HPDE6-E6E7 (cell line): ENCODE data around the gene COTL1.
"Not testable (repeated sequence)": the region's sequence is repeated elsewhere in the genome, so short reads cannot be mapped to it uniquely, and the experiment has no call there.

ENCODE experiments used
- DNase-seq: peaks from one replicate; pipeline ENCODE4 v3.0.0; 2011; ENCODE audit warnings: missing footprints; ENCODE audit errors: extremely low spot score

The COTL1 gene

GRCh38 chr16:84528322-84528721 lies 89.6 kb downstream of the COTL1 start:
- no peak for DNase-seq

GRCh38 chr16:84527532-84528269 lies 90.2 kb downstream of the COTL1 start:
- DNase-seq: no peak

- no peak for DNase-seq
These were observed 90.9 kb downstream of the COTL1 start for GRCh38 chr16:84526794-84527531.

GRCh38 chr16:84524941-84525581 lies 92.8 kb downstream of the COTL1 start:
- DNase-seq: not testable (repeated sequence)

- DNase-seq: no peak
These were observed 93.4 kb downstream of the COTL1 start for GRCh38 chr16:84524346-84524920.

- DNase-seq: no peak
These were observed 96.4 kb downstream of the COTL1 start for GRCh38 chr16:84521497-84521770.

GRCh38 chr16:84520725-84521496 lies 97.0 kb downstream of the COTL1 start:
- no peak for DNase-seq

GRCh38 chr16:84519855-84520254 lies 98.0 kb downstream of the COTL1 start:
- no peak for DNase-seq

GRCh38 chr16:84518804-84519341 lies 99.0 kb downstream of the COTL1 start:
- no peak for DNase-seq

- not testable (repeated sequence) for DNase-seq
These were observed 99.7 kb downstream of the COTL1 start for GRCh38 chr16:84518220-84518619.

- DNase-seq: no peak
These were observed 100.5 kb downstream of the COTL1 start for GRCh38 chr16:84517366-84517765.
